ENCODE data around the gene HHAT.

HHAT gene

GRCh38 chr1:210440081-210440480, 111.4 kb downstream of the HHAT start:
- DNase-seq (ENCODE audit: low spot score): no peak

- no peak for DNase-seq (ENCODE audit: low spot score)
These were observed 112.3 kb downstream of the HHAT start for GRCh38 chr1:210441028-210441427.

GRCh38 chr1:210445485-210445884, 116.8 kb downstream of the HHAT start:
- no peak for DNase-seq (ENCODE audit: low spot score)

GRCh38 chr1:210445931-210446330, 117.2 kb downstream of the HHAT start:
- DNase-seq (ENCODE audit: low spot score): no peak

- DNase-seq (ENCODE audit: low spot score): peak; percentile 92
These were observed 117.8 kb downstream of the HHAT start for GRCh38 chr1:210446479-210446878.

- DNase-seq (ENCODE audit: low spot score): no peak
These were observed 118.9 kb downstream of the HHAT start for GRCh38 chr1:210447456-210448057.

GRCh38 chr1:210448297-210448892, 119.7 kb downstream of the HHAT start:
- DNase-seq (ENCODE audit: low spot score): peak; percentile 53

GRCh38 chr1:210455840-210456603, 127.3 kb downstream of the HHAT start:
- no peak for DNase-seq (ENCODE audit: low spot score)

- DNase-seq (ENCODE audit: low spot score): no peak
These were observed 128.1 kb downstream of the HHAT start for GRCh38 chr1:210456731-210457255.

- DNase-seq (ENCODE audit: low spot score): no peak
These were observed 128.9 kb downstream of the HHAT start for GRCh38 chr1:210457568-210457967.

GRCh38 chr1:210464519-210465039, 135.9 kb downstream of the HHAT start:
- peak; percentile 84 for DNase-seq (ENCODE audit: low spot score)

- no peak for DNase-seq (ENCODE audit: low spot score)
These were observed 136.4 kb downstream of the HHAT start for GRCh38 chr1:210465150-210465549.

GRCh38 chr1:210467440-210468043, 138.8 kb downstream of the HHAT start:
- DNase-seq (ENCODE audit: low spot score): no peak

GRCh38 chr1:210469441-210469840, 140.7 kb downstream of the HHAT start:
- no peak for DNase-seq (ENCODE audit: low spot score)

- DNase-seq (ENCODE audit: low spot score): no peak
These were observed 146.6 kb downstream of the HHAT start for GRCh38 chr1:210475321-210475720.

GRCh38 chr1:210475806-210476205, 147.1 kb downstream of the HHAT start:
- DNase-seq (ENCODE audit: low spot score): no peak

GRCh38 chr1:210476730-210477129, 148.0 kb downstream of the HHAT start:
- DNase-seq (ENCODE audit: low spot score): no peak

- DNase-seq (ENCODE audit: low spot score): no peak
These were observed 148.7 kb downstream of the HHAT start for GRCh38 chr1:210477328-210477924.

- DNase-seq (ENCODE audit: low spot score): no peak
These were observed 150.1 kb downstream of the HHAT start for GRCh38 chr1:210478820-210479219.

GRCh38 chr1:210482491-210482890, 153.8 kb downstream of the HHAT start:
- no peak for DNase-seq (ENCODE audit: low spot score)

GRCh38 chr1:210482945-210483617, 154.4 kb downstream of the HHAT start:
- DNase-seq (ENCODE audit: low spot score): no peak
